Putamen (tissue), 1 donor: ENCODE measurements around the gene IFT27.
"Not testable (repeated sequence)": the region's sequence is repeated elsewhere in the genome, so short reads cannot be mapped to it uniquely, and the experiment has no call there.

ENCODE experiments used
- DNase-seq: peaks from one replicate; pipeline ENCODE4 v3.0.0-alpha.2; 2016; ENCODE audit warnings: low spot score

IFT27 gene

DNA sequence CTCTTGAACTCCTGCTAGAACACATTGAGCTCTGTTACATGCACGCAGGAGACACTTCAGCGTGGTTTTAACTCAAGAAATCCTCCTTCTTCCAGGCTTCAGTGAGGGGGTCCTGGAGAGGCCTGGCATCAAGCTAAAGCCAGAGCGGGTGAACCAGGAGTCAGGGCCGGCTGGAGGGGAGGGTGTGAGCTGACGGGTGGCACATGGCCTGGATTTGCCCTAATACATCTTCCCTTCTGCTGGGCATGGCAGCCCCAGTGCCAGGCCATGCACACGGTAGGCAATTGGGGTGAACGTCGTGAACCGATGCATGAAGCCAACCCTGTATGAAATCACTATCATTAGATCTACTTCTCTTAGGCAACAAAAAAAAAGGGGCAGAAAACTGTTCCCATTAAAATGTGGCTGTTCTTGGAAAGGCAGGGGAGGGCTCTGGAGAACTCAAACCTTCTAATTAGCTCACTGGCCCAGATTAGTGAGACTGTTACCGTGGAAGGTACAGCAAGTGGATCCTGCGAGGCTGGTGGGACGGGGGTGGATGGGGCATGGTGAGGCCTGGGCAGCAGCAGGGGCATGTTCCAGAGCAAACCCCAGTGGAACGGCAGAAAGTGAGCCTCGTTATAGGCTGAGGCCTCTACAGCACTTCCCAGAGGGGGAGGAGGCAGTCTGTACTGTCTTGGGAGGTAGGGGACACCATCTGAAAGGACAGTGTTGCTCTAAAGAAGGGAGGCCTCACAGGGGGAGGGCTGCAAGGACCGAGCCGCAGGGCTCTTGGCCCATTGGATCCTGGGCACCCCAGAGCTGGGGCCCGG is 10.6 kb downstream of the IFT27 start:
- DNase-seq: no peak

GRCh38 chr22:36764641-36765040 is 11.3 kb downstream of the IFT27 start:
- DNase-seq: no peak

DNA sequence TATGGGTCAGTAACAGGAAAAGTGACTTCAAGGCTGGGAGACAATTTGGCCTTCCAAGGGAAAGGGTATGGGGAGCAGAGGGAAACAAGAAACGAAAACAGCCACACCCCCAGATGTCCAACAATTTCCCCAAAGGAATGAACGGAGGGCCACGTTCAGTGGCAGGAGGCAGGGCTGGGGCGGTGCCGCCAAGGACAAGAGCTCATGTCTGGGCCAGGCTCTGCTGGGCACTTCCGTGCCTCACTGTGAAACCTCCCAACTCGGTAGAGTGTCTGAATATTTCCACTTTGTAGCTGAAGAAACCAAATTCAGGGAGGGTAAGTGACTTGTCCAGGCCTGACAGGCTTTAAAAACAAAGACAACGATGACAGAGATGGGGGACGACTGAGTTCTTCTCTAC is 11.9 kb downstream of the IFT27 start:
- DNase-seq: no peak

DNA sequence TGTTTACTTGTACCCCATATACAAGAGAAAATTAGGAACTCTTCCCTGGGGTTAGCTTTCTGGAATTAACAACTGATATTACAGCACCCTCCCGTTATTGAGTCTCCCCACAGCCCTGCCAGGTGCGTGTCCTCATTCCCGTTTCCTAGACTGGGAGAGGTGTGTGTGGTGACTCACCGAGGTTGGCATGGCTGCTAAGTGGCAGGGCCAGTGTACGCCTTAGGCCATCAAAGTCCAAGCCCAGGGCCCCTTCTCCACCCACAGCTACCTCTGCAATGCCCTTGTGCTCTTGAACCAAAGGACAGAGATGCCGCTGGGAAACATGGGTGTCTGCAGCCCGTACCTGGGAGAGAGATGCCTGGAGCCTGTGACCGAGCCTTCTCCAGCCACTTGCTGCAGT is 12.3 kb downstream of the IFT27 start:
- no peak for DNase-seq

- DNase-seq: no peak
Measured at GRCh38 chr22:36762687-36763260, 13.1 kb downstream of the IFT27 start.

GRCh38 chr22:36761553-36762240 is 14.2 kb downstream of the IFT27 start:
- no peak for DNase-seq

DNA sequence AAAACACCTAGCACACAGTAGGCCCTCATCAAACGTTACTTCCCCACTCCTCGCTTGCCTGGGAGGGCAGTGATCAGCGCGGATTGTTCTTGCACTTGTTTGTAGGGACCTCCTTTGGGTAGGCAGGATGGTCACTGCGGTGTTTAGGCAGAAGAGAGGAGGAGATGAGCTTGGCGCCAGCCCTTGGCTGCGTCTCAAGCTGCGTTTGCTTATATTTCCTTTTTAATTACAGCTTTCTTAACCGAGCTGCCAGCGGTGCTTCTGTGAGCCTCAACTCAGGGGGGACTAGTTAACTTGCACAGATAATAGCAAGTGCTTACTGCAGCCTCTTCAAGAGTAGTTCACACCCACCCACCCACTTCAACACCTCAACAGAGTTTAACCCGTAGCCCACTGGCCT is 15.1 kb downstream of the IFT27 start:
- DNase-seq: no peak

DNA sequence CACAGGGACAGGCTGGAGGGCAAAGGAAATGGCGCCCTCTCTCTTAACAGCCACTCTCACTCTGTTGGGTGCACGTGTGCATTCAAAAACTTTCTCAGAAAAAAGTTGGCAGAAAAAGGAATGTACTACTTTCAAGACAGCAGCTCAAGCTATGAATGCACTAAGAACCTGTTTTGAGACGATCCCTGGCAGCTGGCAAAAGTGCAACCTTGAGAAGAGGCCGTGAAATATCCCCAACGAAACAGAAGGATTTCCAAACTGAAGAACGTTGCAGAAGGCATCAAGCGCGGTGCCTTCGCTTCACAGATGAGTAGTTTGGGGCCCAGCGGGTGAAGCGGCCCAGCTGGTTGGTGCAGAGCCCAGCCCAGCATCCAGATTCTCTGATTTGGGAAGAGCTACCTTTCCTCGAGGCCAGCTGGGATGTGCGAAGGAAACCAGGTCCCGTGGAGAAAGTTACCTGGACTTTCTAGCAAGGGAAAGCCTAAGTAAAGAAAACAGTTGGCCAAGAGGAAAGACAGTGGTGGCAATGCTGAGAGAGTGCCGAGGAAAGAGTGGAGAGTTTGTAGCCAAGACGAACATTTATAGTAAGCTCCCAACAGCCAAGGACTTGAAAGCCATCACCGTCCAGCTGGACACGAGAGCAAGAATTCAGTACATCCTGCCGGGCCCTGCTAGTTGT is 16.3 kb downstream of the IFT27 start:
- DNase-seq: no peak

DNA sequence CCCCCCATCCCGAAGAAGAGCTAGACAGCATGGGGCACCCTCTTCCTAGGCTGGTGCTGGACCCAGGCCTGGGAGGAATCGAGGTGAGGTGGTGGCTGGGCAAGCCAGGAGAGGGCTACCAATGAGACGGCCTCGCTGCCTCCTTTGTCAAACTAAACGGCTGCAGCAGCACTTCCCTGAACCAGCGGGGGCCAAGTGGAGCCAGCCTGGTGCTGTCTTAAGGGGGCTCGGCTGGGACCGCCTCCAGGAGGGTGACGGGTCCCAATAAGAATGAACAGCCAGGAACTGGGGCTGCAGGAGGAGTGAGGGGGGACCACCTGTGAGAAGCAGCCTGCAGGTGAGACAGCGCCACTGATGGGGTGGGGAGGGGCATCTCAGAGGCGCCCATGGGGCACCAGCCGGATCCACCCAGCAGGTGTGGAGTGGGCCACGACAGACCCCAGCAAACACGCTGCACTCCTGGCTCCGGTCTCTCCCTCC is 17.1 kb downstream of the IFT27 start:
- no peak for DNase-seq

GRCh38 chr22:36757668-36758211 is 18.2 kb downstream of the IFT27 start:
- peak; percentile 45 for DNase-seq

DNA sequence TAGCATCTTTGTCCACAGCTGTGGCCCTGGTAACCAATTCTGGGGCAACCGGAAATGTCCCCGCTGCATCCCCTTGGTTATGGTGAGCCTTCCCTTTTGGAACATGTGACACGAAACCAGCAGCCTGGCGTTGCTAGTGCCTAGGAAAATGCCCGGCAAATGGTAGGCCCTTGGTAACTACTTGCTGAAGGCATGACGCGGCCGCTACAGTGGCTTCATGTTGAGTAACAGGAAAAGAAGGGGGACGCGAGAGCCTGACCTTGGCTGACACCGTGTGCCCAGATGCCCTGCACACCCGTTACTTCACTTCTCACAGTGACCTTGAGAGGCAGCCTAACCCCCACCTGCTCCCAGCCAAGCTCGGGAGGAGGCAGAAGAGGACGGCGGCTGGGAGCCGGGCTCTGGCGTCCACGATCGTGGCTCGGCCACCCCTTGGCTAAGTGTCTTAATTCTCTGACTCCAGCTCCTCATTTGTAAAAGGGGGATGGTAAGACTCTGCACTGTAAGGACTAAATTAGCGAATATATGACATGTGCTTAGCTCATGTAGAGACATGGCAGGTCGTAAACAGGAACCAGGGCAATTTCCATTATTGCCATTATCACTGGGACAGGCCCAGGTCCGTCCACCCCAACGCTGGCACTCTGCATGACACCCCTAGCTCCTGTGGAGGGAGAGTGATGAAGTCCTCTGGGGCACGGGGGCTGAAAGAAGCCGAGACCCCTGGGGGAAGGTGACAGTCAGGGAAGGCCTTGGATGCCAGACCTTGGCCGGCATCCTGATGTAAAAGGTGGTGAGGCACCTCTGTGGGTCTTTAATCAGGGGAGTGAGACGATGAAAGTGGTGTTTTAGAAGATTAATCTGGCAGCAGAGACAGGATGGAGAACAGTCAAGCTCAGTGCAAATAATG is 18.9 kb downstream of the IFT27 start:
- no peak for DNase-seq

- no peak for DNase-seq
Measured at GRCh38 chr22:36756031-36756430, 19.9 kb downstream of the IFT27 start.

GRCh38 chr22:36755316-36755715 is 20.6 kb downstream of the IFT27 start:
- no peak for DNase-seq

DNA sequence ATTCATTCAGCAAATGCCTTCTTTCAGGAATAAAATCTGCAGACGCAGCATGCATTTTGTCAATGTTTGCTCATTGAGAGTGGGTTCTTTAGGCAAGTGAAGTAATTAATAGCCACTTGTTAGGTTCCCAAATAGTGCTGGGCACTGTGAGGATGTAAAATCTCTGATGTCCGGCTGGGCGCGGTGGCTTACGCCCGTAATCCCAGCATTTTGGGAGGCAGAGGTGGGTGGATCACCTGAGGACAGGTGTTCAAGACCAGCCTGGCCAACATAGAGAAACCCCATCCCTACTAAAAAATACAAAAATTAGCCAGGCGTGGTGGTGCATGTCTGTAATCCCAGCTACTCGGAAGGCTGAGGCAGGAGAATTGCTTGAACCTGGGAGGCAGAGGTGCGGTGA is 21.0 kb downstream of the IFT27 start:
- DNase-seq: not testable (repeated sequence)

DNA sequence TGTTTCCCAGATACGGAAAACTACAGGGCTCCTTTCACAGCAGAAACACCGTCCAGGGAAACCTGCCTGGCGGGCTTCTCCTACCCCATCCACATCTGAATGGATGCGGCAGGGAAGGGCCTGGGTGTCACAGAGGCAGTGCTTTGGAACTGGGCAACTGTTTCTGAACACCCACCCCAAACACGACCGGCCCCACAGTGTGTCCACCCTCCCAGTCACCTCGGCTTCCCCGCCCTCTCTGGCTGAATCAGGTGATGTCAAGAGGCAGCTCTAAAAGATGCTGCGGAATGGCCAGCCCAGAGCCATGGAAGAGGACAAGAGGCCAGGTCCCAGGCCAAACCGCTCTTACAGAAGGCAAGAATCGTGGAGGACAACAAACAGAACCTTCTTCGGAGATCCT is 22.0 kb downstream of the IFT27 start:
- DNase-seq: no peak

DNA sequence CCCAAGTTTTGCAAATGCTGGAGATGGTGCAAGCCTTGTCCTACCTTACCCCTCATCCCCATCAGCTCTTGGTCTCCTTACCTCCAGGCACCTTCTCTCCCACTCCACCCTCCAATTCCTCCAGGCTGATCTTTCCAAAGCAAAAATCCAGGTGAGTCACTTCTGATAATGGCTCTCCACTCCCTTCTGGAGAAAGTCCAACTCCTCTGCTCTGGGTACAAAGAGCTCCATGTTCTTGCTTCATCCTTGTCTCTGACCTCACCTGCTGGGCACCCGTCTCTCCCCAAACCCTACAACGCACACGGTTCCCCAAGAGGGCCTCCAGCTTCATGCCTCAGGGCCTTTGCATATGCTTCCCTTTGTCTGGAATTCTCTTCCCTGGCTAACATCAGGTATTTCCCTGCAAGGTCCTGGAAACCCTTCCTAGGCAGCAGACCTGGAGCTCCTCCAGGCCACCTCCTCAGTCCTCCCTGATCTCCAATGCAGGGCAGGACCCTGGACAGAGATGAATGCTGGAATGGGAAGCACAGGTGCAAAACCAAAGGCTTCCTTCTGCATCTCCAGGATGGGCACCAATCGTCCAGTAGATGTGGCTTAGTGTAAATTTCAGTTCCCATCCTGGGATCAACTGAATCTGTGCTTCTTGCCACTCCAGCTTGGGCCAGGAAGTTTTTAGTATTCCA is 22.7 kb downstream of the IFT27 start:
- no peak for DNase-seq

DNA sequence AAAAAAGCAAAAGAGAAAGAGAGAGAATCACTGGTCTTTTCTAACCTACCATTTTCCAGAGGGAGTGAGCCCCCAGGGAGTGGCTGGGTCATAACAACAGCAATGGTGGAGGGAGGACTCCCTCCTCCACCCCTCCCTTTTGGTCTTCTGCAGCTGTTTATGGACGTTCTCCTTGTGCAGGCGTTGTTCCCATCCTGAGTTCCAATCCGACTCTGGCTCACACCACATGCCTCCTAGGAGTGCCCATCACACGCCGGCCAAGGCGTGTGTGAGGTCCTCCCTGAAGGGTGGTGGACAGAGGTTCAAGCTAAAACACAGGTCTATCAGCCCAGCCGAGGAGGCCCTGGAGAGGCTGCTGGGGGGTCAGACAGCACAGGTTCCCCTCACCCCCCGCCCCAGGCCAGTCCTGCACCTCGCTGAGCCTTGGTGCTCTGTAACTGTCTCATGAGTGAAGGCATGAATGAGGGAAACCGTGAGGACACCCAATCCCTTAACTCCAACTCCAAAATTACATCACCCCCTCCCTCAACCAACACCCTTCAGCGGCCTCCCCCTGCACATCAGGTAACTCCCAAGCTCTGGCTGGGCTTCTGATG is 29.4 kb downstream of the IFT27 start:
- no peak for DNase-seq

DNA sequence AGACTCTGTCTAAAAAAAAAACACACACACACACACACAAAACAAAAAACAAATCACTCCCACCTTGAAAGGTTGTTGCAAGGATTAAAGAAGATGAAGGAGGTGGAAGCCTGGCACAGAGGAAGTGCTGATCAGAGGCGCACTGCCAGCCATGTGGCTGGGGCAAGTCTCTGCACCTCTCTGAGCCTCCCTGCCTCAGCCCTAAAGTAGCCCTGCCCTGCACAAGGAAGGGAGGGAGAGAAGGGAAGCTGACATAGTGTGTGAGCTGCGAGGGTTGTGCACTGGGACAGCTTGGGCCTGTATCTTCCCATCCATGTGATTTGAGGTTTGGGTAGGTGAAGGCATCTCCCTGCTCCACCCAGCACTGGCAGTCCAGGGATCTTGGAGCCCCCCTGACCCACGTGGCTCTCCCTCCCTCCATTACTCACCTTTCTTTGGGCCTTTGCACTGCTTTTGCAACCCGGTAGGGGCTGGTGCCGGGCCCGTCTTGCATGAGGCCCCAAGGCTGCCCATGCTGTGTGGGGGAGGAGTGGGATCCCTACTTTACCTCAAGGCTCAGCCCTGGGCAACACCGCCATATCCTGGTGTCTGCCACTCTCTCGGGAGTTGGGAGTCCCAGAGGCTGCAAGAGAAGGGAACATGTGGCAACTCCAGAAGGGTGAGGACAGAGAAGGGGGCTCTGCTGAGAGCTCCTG is 30.5 kb downstream of the IFT27 start:
- no peak for DNase-seq

DNA sequence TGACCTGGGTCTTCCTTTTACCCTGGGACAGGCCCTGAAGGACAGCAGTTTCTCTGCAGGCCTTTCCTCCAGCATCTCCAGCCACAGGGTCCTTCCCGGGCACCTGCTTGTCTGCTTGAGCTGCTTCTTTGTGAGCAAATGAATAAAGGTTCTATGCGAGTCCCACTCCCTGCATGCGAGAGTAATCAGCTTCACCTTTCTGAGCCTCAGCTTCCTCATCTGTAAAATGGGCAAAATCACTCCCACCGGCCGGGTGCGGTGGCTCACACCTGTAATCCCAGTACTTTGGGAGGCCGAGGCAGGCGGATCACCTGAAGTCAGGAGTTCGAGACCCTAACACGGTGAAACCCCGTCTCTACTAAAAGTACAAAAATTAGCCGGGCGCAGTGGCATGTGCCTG is 31.1 kb downstream of the IFT27 start:
- DNase-seq: no peak

DNA sequence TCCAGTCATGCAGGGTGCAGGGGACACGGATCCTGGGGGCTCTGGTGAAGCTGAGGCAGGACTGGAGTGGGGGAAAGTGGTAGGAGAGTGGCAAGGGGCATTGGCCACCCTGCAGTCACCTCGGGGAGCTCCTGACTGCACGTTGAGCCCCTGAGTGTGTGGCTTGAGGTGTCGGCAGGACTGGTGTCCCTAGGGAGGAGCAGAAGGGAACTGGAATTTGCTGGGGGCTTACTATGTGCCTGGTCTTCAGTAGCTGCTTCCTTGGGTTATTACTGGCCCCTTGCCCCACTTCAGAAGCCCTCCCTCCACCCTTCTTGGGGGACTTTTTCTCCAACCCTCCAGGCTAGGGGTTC is 31.5 kb downstream of the IFT27 start:
- no peak for DNase-seq
